Ishikawa (cell line): ENCODE measurements around the gene A4GALT.

Experiments used
- CEBPB ChIP-seq: IDR thresholded peaks from 2 replicates; pipeline ENCODE4 v1.6.1; 2012
- CREB1 ChIP-seq: IDR thresholded peaks from 2 replicates; pipeline ENCODE4 v1.6.1; 2012; ENCODE audit warnings: low read depth
- EGR1 ChIP-seq: IDR thresholded peaks from 2 replicates; pipeline ENCODE4 v1.6.1; 2012
- EP300 ChIP-seq: IDR thresholded peaks from 2 replicates; pipeline ENCODE4 v1.6.1; 2012; ENCODE audit warnings: borderline replicate concordance
- FOXM1 ChIP-seq: IDR thresholded peaks from 2 replicates; pipeline ENCODE4 v1.6.1; 2012; ENCODE audit warnings: low read depth, borderline replicate concordance
- MAX ChIP-seq: IDR thresholded peaks from 2 replicates; pipeline ENCODE4 v1.6.1; 2012
- NFIC ChIP-seq: IDR thresholded peaks from 2 replicates; pipeline ENCODE4 v1.6.1; 2012
- RAD21 ChIP-seq: IDR thresholded peaks from 2 replicates; pipeline ENCODE4 v1.6.1; 2012; ENCODE audit warnings: low read depth
- REST ChIP-seq: IDR thresholded peaks from 2 replicates; pipeline ENCODE4 v1.6.1; 2012; ENCODE audit warnings: low read depth, mild to moderate bottlenecking
- TAF1 ChIP-seq: IDR thresholded peaks from 2 replicates; pipeline ENCODE4 v1.6.1; 2012; ENCODE audit warnings: low read depth, mild to moderate bottlenecking
- TCF12 ChIP-seq: IDR thresholded peaks from 2 replicates; pipeline ENCODE4 v1.6.1; 2012; ENCODE audit warnings: low read depth
- TEAD4 ChIP-seq: IDR thresholded peaks from 2 replicates; pipeline ENCODE4 v1.6.1; 2012
- USF1 ChIP-seq: IDR thresholded peaks from 2 replicates; pipeline ENCODE4 v1.6.1; 2012
- YY1 ChIP-seq: IDR thresholded peaks from 2 replicates; pipeline ENCODE4 v1.6.1; 2012; ENCODE audit warnings: low read depth
- ZBTB7A ChIP-seq: IDR thresholded peaks from 2 replicates; pipeline ENCODE4 v1.6.1; 2012; ENCODE audit warnings: low read depth

The A4GALT gene

GRCh38 chr22:42701694-42702093 lies 19.0 kb downstream of the A4GALT start:
- no peak for TF ChIP-seq TCF12
- no peak for TF ChIP-seq ZBTB7A
- no peak for TF ChIP-seq USF1
- TF ChIP-seq EGR1 = no peak
- no peak for TF ChIP-seq EP300

GRCh38 chr22:42700901-42701300 lies 19.8 kb downstream of the A4GALT start:
- TF ChIP-seq CEBPB (no peak), TEAD4 (no peak), EGR1 (no peak), TCF12 (no peak), USF1 (no peak), NFIC (no peak), RAD21 (no peak), YY1 (no peak), REST (no peak), FOXM1 (no peak), EP300 (no peak), TAF1 (no peak), ZBTB7A (no peak), MAX (no peak), CREB1 (no peak)

- TF ChIP-seq CREB1 (no peak), MAX (no peak), CEBPB (no peak), USF1 (no peak), TAF1 (no peak), TEAD4 (no peak), EP300 (no peak), YY1 (no peak), EGR1 (no peak), REST (no peak), RAD21 (no peak), FOXM1 (no peak)
Observed at GRCh38 chr22:42700355-42700754, 20.3 kb downstream of the A4GALT start.

- TF ChIP-seq USF1 (no peak), YY1 (no peak), TCF12 (no peak), NFIC (no peak), CREB1 (no peak), RAD21 (no peak), REST (no peak), EGR1 (no peak), TAF1 (no peak)
Observed at GRCh38 chr22:42699976-42700352, 20.7 kb downstream of the A4GALT start.
